PC-3 (cell line): Measurements from ENCODE around the gene SGMS1.
"Not testable (repeated sequence)": the region's sequence is repeated elsewhere in the genome, so short reads cannot be mapped to it uniquely, and the experiment has no call there.

Source experiments
- CTCF ChIP-seq: fragments of 300-600 bp; sonication (generic); conservative IDR thresholded peaks from 2 replicates; pipeline ENCODE4 v1.5.1; 2017; ENCODE audit warnings: antibody characterized with exemption, low read depth, mild to moderate bottlenecking, low read length
- EZH2 ChIP-seq: fragments of 300-600 bp; sonication (generic); IDR thresholded peaks from one replicate; pipeline ENCODE4 v1.6.1; 2017; ENCODE audit warnings: antibody characterized with exemption, mild to moderate bottlenecking, low read length; ENCODE audit not compliant: unreplicated experiment
- EZH2phosphoT487 ChIP-seq: fragments of 300-600 bp; sonication (generic); IDR thresholded peaks from 2 replicates; pipeline ENCODE4 v1.6.1; 2018; ENCODE audit warnings: mild to moderate bottlenecking, antibody characterized with exemption, low read length, borderline replicate concordance

GRCh38 chr10:50549186-50549585, 74.6 kb downstream of the SGMS1 start:
- not testable (repeated sequence) for TF ChIP-seq CTCF, EZH2, EZH2phosphoT487
